Natural killer cell (primary cell): ENCODE results near the gene PHLDB1. TPM values are rescaled to one million over a fixed set of nuclear protein-coding genes. Genes with fewer than 3 reads are reported as not detected.

ENCODE experiments used
- ATAC-seq, 3 donors: fragments of 150-1000 bp in 2 of 3; fragments of 200-7000 bp in 1 of 3; cut with Tn5 transposase; 1 replicate in 1 of 3; 2 replicates in 2 of 3; pipeline ENCODE4 v1.10.0; 2021; ENCODE audit warnings: mild to moderate bottlenecking in 2 of 3, moderate library complexity in 2 of 3
- DNase-seq, 2 donors: peaks; one replicate each; pipeline versions ENCODE4 v3.0.0 to v3.0.0-alpha.2; 2013 to 2021; ENCODE audit warnings: mixed read lengths in 1 of 2
- H3K27ac ChIP-seq: one replicate; pipeline ENCODE4 v1.5.1; 2013; ENCODE audit warnings: mild to moderate bottlenecking, low read length
- H3K27me3 ChIP-seq: one replicate; pipeline ENCODE4 v1.6.1; 2013; ENCODE audit warnings: low read length; ENCODE audit not compliant: control insufficient read depth, insufficient read depth
- H3K36me3 ChIP-seq: one replicate; pipeline ENCODE4 v1.6.1; 2013; ENCODE audit warnings: low read length; ENCODE audit not compliant: control insufficient read depth, insufficient read depth
- H3K4me1 ChIP-seq: one replicate; pipeline ENCODE4 v1.6.1; 2013; ENCODE audit warnings: low read length; ENCODE audit not compliant: control insufficient read depth, insufficient read depth
- H3K4me3 ChIP-seq: one replicate; pipeline ENCODE4 v1.5.1; 2013; ENCODE audit warnings: low read length
- H3K9me3 ChIP-seq: one replicate; pipeline ENCODE4 v1.6.1; 2013; ENCODE audit warnings: low read length; ENCODE audit not compliant: control insufficient read depth, insufficient read depth
- H3K27ac Mint-ChIP-seq, 2 donors: one replicate each; pipeline ENCODE4 v1.8.0; 2022; ENCODE audit warnings: mild to moderate bottlenecking in 2 of 2, mixed read lengths in 2 of 2, moderate library complexity in 1 of 2
- H3K27me3 Mint-ChIP-seq, 2 donors: one replicate each; pipeline ENCODE4 v1.8.0; 2022; ENCODE audit warnings: low read depth in 2 of 2, mixed read lengths in 2 of 2
- H3K36me3 Mint-ChIP-seq: one replicate; pipeline ENCODE4 v1.8.0; 2022; ENCODE audit warnings: mixed read lengths
- H3K4me1 Mint-ChIP-seq, 2 donors: one replicate each; pipeline ENCODE4 v1.8.0; 2022; ENCODE audit warnings: mixed read lengths in 2 of 2
- H3K4me3 Mint-ChIP-seq: one replicate; pipeline ENCODE4 v1.8.0; 2022; ENCODE audit warnings: mild to moderate bottlenecking, moderate library complexity, mixed read lengths
- H3K9me3 Mint-ChIP-seq, 2 donors: one replicate each; pipeline ENCODE4 v1.8.0; 2022; ENCODE audit warnings: mixed read lengths in 2 of 2
- CTCF ChIP-seq: fragments of 200-600 bp; IDR thresholded peaks from one replicate; pipeline ENCODE4 v1.8.0; 2022; ENCODE audit warnings: antibody characterized with exemption
- WGBS: methylation state at CpG from one replicate; pipeline ENCODE4 v1.1.7; 2013; ENCODE audit warnings: missing lambda C conversion rate; ENCODE audit not compliant: insufficient coverage; 5-methylcytosine and 5-hydroxymethylcytosine counted together
- intact Hi-C: fragments of 100-400 bp; cut with micrococcal nuclease; formaldehyde crosslinking; loops from one replicate; pipeline ENCODE4 v1.14.2; 2022
- total RNA-seq, 4 donors: library from RNA; stranded (reverse); fragments of 120-200 nt in 1 of 4; gene quantifications; one replicate each; pipeline versions ENCODE4 v1.2.3 to v1.2.4, GENCODE V29; 2013 to 2022

The PHLDB1 gene
- total RNA-seq, 3 donors from 2014 or later (not counting 1 experiment from before 2014, with no cell fraction given), result 0.75 to 1.1 (median 0.95) TPM

- no peak for TF ChIP-seq CTCF
Measured at GRCh38 chr11:118622376-118623268, 15.2 kb downstream of the PHLDB1 start.

GRCh38 chr11:118623269-118623655, 15.8 kb downstream of the PHLDB1 start:
- Histone ChIP-seq H3K36me3 (no peaks in the 10 kb centered on the region), H3K4me3 (no peak overlapping the region), H3K9me3 (no peaks in the 10 kb centered on the region), H3K27ac (no peak overlapping the region), H3K4me1 (peaks cover 15% of the 10 kb centered on the region), H3K27me3 (peaks cover 7% of the 10 kb centered on the region)
- no peak overlapping the region for H3K4me3 Mint-ChIP-seq
- DNase-seq, result no peak
- 80% methylated on average over 4 of the region's 4 CpGs for WGBS
- H3K9me3 Mint-ChIP-seq, result no peaks in the 10 kb centered on the region
- no peak overlapping the region for H3K27ac Mint-ChIP-seq
- H3K36me3 Mint-ChIP-seq, result no peaks in the 10 kb centered on the region
- no peak for ATAC-seq
- TF ChIP-seq CTCF, result no peak
- intact Hi-C loops, result no loop called here
- H3K4me1 Mint-ChIP-seq, result peaks cover 7 to 8% of the 10 kb centered on the region in 2 donors
- peaks cover 0 to 9% of the 10 kb centered on the region in 2 donors for H3K27me3 Mint-ChIP-seq

More at GRCh38 chr11:118622376-118623268, 15.2 kb downstream of the PHLDB1 start:
- intact Hi-C loops, result no loop called here
- no peaks in the 10 kb centered on the region for H3K9me3 Mint-ChIP-seq
- H3K36me3 Mint-ChIP-seq, result no peaks in the 10 kb centered on the region
- peaks cover 7 to 8% of the 10 kb centered on the region in 2 donors for H3K4me1 Mint-ChIP-seq
- no peak overlapping the region for H3K4me3 ChIP-seq
- H3K9me3 ChIP-seq, result no peaks in the 10 kb centered on the region
- ATAC-seq (no peak), DNase-seq (no peak)
- H3K27me3 Mint-ChIP-seq, result peaks cover 0 to 9% of the 10 kb centered on the region in 2 donors
- WGBS, result 79% methylated on average over 9 of the region's 9 CpGs
- H3K4me3 Mint-ChIP-seq, result no peak overlapping the region
- H3K27me3 ChIP-seq, result peaks cover 7% of the 10 kb centered on the region
- H3K27ac ChIP-seq, result no peak overlapping the region
- H3K27ac Mint-ChIP-seq, result no peak overlapping the region
- peaks cover 15% of the 10 kb centered on the region for H3K4me1 ChIP-seq
- no peaks in the 10 kb centered on the region for H3K36me3 ChIP-seq

- WGBS, result 91% methylated on average over 6 of the region's 6 CpGs
- Mint-ChIP-seq H3K4me3 (no peak overlapping the region), H3K27ac (no peak overlapping the region), H3K27me3 (peaks cover 0 to 9% of the 10 kb centered on the region in 2 donors), H3K4me1 (peaks cover 7 to 8% of the 10 kb centered on the region in 2 donors), H3K36me3 (no peaks in the 10 kb centered on the region), H3K9me3 (no peaks in the 10 kb centered on the region)
- H3K36me3 ChIP-seq, result no peaks in the 10 kb centered on the region
- peaks cover 7% of the 10 kb centered on the region for H3K27me3 ChIP-seq
- H3K4me1 ChIP-seq, result peaks cover 13% of the 10 kb centered on the region
- intact Hi-C loops, result no loop called here
- DNase-seq (no peak), ATAC-seq (no peak)
- no peak for TF ChIP-seq CTCF
- H3K9me3 ChIP-seq, result no peaks in the 10 kb centered on the region
- H3K27ac ChIP-seq, result no peak overlapping the region
- H3K4me3 ChIP-seq, result no peak overlapping the region
Measured at GRCh38 chr11:118625036-118625690, 17.7 kb downstream of the PHLDB1 start.
